Lower leg skin (tissue), 4 donors: ENCODE results near the gene ZDHHC14. TPM values are rescaled to one million over a fixed set of nuclear protein-coding genes. Genes with fewer than 3 reads are reported as not detected.

ENCODE experiments used
- DNase-seq, 2 donors: peaks; one replicate each; pipeline ENCODE4 v3.0.0-alpha.2; 2019; ENCODE audit warnings: low spot score in 2 of 2
- H3K4me3 ChIP-seq: fragments of 200-600 bp; sonication (generic); 2 replicates; pipeline ENCODE4 v1.5.1; 2017; ENCODE audit warnings: mild to moderate bottlenecking, low read depth; ENCODE audit not compliant: poor library complexity, severe bottlenecking
- POLR2A ChIP-seq, 2 donors: fragments of 450-650 bp; IDR thresholded peaks; one replicate each; pipeline ENCODE4 v1.6.1; 2016 to 2017; ENCODE audit warnings: antibody characterized with exemption in 2 of 2, mild to moderate bottlenecking in 1 of 2, moderate library complexity in 1 of 2
- WGBS, 2 donors: methylation state at CpG; one replicate each; pipeline ENCODE4 v1.1.5; 2018; 5-methylcytosine and 5-hydroxymethylcytosine counted together
- intact Hi-C: fragments of 100-400 bp; cut with DNase I; formaldehyde crosslinking; loops from one replicate; pipeline ENCODE4 v1.15.0; 2023; ENCODE audit warnings: low total_unique reads
- total RNA-seq, 4 donors: library from RNA; depleted of rRNA; stranded (reverse); fragments of >200 nt; gene quantifications; one replicate each; pipeline ENCODE4 v1.1.0, GENCODE V29; 2016
- TF ChIP-seq, protein P1 (sequence below), 3 donors: fragments of 450-650 bp; IDR thresholded peaks; one replicate each; pipeline ENCODE4 v1.5.1; 2016; ENCODE audit warnings: antibody characterized with exemption in 3 of 3, mild to moderate bottlenecking in 3 of 3, moderate library complexity in 2 of 3

The ZDHHC14 gene
- total RNA-seq, 4 donors from 2014 or later: 4.5 to 8.3 (median 6.1) TPM

DNA sequence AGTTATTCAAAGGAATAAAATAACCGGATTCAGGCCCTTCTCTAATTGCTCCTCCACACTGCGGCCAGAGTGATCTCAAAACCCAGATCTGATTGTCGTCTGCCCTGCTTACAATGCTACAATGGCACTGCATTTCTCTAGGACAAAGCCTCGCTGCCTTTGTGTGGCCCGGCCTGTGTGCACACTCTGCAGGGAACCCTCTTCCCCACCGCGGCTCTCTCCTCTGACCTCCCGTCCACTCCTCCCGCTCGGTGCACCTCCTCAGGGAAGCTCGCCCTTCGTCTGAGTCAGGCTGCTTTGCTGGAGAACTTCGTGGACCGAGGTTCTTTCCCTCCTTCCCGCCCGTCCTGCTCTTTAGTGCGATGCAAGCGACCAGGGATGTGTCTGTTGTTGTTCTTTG is 340.4 kb downstream of the ZDHHC14 start:
- H3K4me3 ChIP-seq: no peak overlapping the region
- intact Hi-C loops: no loop called here
- DNase-seq: peak in 1 of 2 donors; percentile 72
- TF ChIP-seq, protein P1, sequence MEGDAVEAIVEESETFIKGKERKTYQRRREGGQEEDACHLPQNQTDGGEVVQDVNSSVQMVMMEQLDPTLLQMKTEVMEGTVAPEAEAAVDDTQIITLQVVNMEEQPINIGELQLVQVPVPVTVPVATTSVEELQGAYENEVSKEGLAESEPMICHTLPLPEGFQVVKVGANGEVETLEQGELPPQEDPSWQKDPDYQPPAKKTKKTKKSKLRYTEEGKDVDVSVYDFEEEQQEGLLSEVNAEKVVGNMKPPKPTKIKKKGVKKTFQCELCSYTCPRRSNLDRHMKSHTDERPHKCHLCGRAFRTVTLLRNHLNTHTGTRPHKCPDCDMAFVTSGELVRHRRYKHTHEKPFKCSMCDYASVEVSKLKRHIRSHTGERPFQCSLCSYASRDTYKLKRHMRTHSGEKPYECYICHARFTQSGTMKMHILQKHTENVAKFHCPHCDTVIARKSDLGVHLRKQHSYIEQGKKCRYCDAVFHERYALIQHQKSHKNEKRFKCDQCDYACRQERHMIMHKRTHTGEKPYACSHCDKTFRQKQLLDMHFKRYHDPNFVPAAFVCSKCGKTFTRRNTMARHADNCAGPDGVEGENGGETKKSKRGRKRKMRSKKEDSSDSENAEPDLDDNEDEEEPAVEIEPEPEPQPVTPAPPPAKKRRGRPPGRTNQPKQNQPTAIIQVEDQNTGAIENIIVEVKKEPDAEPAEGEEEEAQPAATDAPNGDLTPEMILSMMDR (IDR thresholded peaks at IDR 0.05): no peak
- no peak for TF ChIP-seq POLR2A (IDR thresholded peaks at IDR 0.05)
- 93 to 96% methylated on average over 18 of the region's 18 CpGs for WGBS, 2 donors

DNA sequence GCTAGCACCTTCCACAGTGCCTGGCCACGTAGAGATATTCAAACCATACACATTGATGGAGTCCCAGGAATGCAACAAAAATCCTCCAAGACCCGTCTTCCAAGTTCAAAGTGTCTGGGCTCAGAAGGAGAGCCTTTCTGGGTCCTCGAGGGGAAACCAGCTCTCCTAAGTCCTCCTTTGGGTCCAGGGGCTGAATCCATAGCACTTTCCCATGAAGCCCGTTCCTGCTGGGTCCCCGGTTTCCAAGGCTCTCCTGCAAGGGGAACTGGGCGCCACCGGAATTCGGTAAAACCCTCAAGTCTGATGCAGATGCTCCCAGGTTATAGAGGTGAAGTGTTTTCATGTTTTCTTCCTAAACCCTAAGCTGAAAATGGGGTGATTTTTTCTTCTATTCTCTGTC is 340.8 kb downstream of the ZDHHC14 start:
- intact Hi-C loops: no loop called here
- no peak overlapping the region for H3K4me3 ChIP-seq
- WGBS, 2 donors: 95 to 96% methylated on average over 8 of the region's 8 CpGs
- TF ChIP-seq POLR2A (IDR thresholded peaks at IDR 0.05): no peak
- TF ChIP-seq, protein P1 (IDR thresholded peaks at IDR 0.05): no peak
- peak in 1 of 2 donors; percentile 69 for DNase-seq

DNA sequence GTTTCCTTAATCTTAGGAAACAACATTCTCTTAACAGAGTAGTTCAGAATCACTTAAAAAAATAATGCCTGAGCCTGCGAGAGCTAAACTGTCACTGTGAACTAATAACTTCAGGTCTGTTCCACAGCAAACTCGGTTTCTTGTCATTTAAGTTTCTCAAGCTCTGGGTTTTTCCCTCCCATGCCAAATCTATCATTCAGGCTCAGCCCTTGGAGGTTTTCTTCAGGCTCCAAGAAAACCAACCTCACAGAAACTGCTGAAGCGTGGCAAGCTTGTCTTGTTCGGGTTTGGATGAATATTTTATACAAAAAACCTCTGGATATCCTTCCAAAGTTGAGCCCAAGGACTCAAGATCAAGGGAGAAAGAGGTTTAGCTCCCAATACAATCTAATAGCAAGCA is 342.4 kb downstream of the ZDHHC14 start:
- intact Hi-C loops: no loop called here
- TF ChIP-seq, protein P1 (IDR thresholded peaks at IDR 0.05): no peak
- TF ChIP-seq POLR2A (IDR thresholded peaks at IDR 0.05): no peak
- 51 to 66% methylated on average over 4 of the region's 4 CpGs for WGBS, 2 donors
- no peak overlapping the region for H3K4me3 ChIP-seq
- no peak for DNase-seq

DNA sequence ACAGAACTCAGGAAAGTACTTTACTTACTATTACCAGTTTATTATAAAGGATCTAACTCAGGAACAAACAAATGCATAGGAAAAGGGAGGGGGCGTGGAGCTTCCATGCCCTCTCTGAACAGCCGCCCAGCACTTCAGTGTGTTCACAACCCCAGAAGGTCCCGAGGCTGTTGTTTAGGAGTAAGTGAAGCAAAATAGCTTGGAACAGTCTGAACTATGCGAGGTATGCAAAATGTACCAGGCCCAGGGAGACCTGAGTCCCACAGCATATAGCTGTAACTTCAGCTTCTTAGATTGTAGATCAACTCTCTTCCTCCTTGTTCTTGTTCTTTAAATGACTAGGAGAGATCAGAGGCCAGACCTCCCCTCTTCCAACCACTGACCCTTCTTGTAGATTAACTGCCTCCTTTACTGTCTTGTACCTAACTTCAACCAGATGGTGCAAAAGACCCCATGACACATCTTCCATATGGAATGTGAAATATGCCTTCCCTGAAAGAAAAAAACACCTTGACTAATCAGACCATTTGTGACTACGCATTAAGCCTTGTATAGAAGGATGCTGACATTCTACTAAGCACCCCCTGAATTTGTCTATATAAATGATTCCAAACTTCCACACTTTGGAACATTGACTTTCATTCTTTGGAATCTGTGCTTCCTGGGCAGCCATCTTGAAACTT is 343.3 kb downstream of the ZDHHC14 start:
- WGBS, 2 donors: 79 to 82% methylated on average over 5 of the region's 5 CpGs
- intact Hi-C loops: no loop called here

DNA sequence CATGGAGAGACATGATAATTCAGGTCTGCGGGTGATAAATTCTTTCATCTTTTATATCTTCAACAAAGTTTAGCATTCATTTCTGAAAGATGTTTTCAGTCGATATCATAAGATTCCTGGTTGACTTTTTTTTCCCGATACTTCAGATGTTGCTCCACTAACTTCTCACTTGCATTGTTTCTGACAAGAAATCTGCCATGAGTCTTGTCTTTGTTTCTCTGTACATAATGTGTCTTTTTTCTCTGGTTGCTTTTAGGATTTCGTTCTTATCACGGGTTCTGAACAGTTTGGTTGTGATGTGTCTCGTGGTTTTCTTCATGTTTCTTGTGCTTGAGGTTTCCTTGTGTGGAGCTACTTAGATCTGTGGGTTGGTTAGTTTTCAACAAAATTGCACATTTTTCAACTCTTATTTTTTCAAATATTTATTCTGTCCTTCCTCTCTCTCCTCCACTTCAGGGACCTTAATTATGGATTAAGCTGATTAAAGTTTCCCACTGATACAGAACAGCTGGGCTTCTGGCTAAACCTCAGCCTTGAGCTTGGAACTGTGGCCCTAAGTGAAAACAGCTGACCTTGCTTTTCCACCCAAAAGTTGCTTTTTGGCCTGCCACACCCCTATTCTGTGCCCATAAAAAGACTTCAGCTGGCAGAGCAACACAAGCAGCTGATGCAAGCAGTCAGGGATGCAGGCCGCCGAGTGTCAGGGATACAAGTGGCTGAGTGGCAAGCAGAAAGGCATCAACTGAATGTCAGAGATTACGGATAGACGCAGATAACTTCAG is 344.2 kb downstream of the ZDHHC14 start:
- peak; percentile 35 to 84 for DNase-seq
- WGBS, 2 donors: 74 to 76% methylated on average over 10 of the region's 10 CpGs
- intact Hi-C loops: no loop called here
- H3K4me3 ChIP-seq: no peak overlapping the region
- TF ChIP-seq POLR2A (IDR thresholded peaks at IDR 0.05): no peak
- TF ChIP-seq, protein P1 (IDR thresholded peaks at IDR 0.05): no peak

More for the DNA sequence above, 343.3 kb downstream of the ZDHHC14 start:
- TF ChIP-seq, protein P1 (IDR thresholded peaks at IDR 0.05): no peak
- no peak for TF ChIP-seq POLR2A (IDR thresholded peaks at IDR 0.05)
- H3K4me3 ChIP-seq: no peak overlapping the region
- peak in 1 of 2 donors; percentile 32 for DNase-seq
